Mesenchymal stem cell (in vitro differentiated cells and primary cell): ENCODE measurements around the gene CST11.

Source experiments
- DNase-seq: peaks from one replicate; pipeline ENCODE4 v3.0.0-alpha.2; 2013
- H2AFZ ChIP-seq: one replicate; pipeline ENCODE4 v1.6.1; 2013; ENCODE audit warnings: low read depth, mild to moderate bottlenecking, control low read depth, inconsistent platforms, low read length, moderate library complexity
- H2AK5ac ChIP-seq: 2 replicates; pipeline ENCODE4 v1.6.1; 2013; ENCODE audit warnings: low read length, moderate library complexity, mild to moderate bottlenecking, inconsistent platforms; ENCODE audit not compliant: severe bottlenecking
- H2BK120ac ChIP-seq: one replicate; pipeline ENCODE4 v1.6.1; 2013; ENCODE audit warnings: low read depth, mild to moderate bottlenecking, inconsistent platforms, low read length, moderate library complexity
- H2BK12ac ChIP-seq, 2 experiments: one replicate each; pipeline ENCODE4 v1.6.1; 2013; ENCODE audit warnings: inconsistent platforms in 2 of 2, low read length in 2 of 2, mild to moderate bottlenecking in 2 of 2, moderate library complexity in 2 of 2, control low read depth in 1 of 2
- H2BK15ac ChIP-seq: one replicate; pipeline ENCODE4 v1.6.1; 2013; ENCODE audit warnings: mild to moderate bottlenecking, low read depth, inconsistent platforms; ENCODE audit not compliant: poor library complexity, severe bottlenecking
- H2BK5ac ChIP-seq: 2 replicates; pipeline ENCODE4 v1.6.1; 2013; ENCODE audit warnings: low read depth, mild to moderate bottlenecking, low read length, control low read depth, inconsistent platforms; ENCODE audit not compliant: poor library complexity, severe bottlenecking
- H3K14ac ChIP-seq, 2 experiments: one replicate each; pipeline ENCODE4 v1.6.1; 2013; ENCODE audit warnings: inconsistent platforms in 2 of 2, low read length in 2 of 2, control low read depth in 1 of 2, mild to moderate bottlenecking in 1 of 2, moderate library complexity in 1 of 2
- H3K18ac ChIP-seq, 2 experiments: one replicate each; pipeline ENCODE4 v1.6.1; 2013; ENCODE audit warnings: inconsistent platforms in 2 of 2, low read length in 2 of 2, control low read depth in 1 of 2, low read depth in 1 of 2, mild to moderate bottlenecking in 1 of 2
- H3K23ac ChIP-seq, 2 experiments: one replicate each; pipeline ENCODE4 v1.6.1; 2013; ENCODE audit warnings: inconsistent platforms in 2 of 2, low read length in 2 of 2, mild to moderate bottlenecking in 2 of 2, moderate library complexity in 2 of 2, control low read depth in 1 of 2
- H3K27ac ChIP-seq: 2 replicates; pipeline ENCODE4 v1.5.1; 2013; ENCODE audit warnings: mild to moderate bottlenecking, moderate library complexity, low read length, control low read depth, inconsistent platforms; ENCODE audit not compliant: poor library complexity, severe bottlenecking
- H3K27me3 ChIP-seq, 2 experiments: 2 replicates each; pipeline versions ENCODE4 v1.6.1 to v1.7.0; 2013; ENCODE audit warnings: low read length in 2 of 2, mild to moderate bottlenecking in 2 of 2, moderate library complexity in 2 of 2, control low read depth in 1 of 2, inconsistent platforms in 1 of 2; ENCODE audit not compliant: control insufficient read depth in 1 of 2, insufficient read depth in 1 of 2
- H3K36me3 ChIP-seq, 2 experiments: 2 replicates each; pipeline versions ENCODE4 v1.6.1 to v1.7.0; 2013; ENCODE audit warnings: low read length in 2 of 2, control low read depth in 1 of 2, inconsistent platforms in 1 of 2, low read depth in 1 of 2, mild to moderate bottlenecking in 1 of 2; ENCODE audit not compliant: insufficient read depth in 2 of 2, control insufficient read depth in 1 of 2
- H3K4ac ChIP-seq, 2 experiments: one replicate each; pipeline ENCODE4 v1.6.1; 2013; ENCODE audit warnings: inconsistent platforms in 2 of 2, low read length in 2 of 2, mild to moderate bottlenecking in 2 of 2, moderate library complexity in 2 of 2, control low read depth in 1 of 2, low read depth in 1 of 2
- H3K4me1 ChIP-seq: 2 replicates; pipeline ENCODE4 v1.6.1; 2013; ENCODE audit warnings: low read depth, low read length, control low read depth; ENCODE audit not compliant: control insufficient read depth, insufficient read depth
- H3K4me2 ChIP-seq: 2 replicates; pipeline ENCODE4 v1.6.1; 2013; ENCODE audit warnings: low read length, mild to moderate bottlenecking, inconsistent platforms; ENCODE audit not compliant: poor library complexity, severe bottlenecking
- H3K4me3 ChIP-seq, 2 experiments: 2 replicates each; pipeline versions ENCODE4 v1.5.1 to v1.7.0; 2013; ENCODE audit warnings: low read length in 2 of 2, mild to moderate bottlenecking in 2 of 2, control low read depth in 1 of 2, low read depth in 1 of 2; ENCODE audit not compliant: insufficient read depth in 1 of 2
- H3K79me1 ChIP-seq: replicated peaks from 2 replicates; pipeline ENCODE4 v1.6.1; 2013; ENCODE audit warnings: mild to moderate bottlenecking, control low read depth, low read length, inconsistent platforms; ENCODE audit not compliant: poor library complexity, severe bottlenecking
- H3K9ac ChIP-seq: 2 replicates; pipeline ENCODE4 v1.7.0; 2013; ENCODE audit warnings: mild to moderate bottlenecking, low read length, moderate library complexity
- H3K9me3 ChIP-seq: 2 replicates; pipeline ENCODE4 v1.7.0; 2013; ENCODE audit warnings: mild to moderate bottlenecking, low read length; ENCODE audit not compliant: control insufficient read depth
- H4K8ac ChIP-seq: one replicate; pipeline ENCODE4 v1.6.1; 2013; ENCODE audit warnings: inconsistent platforms, mild to moderate bottlenecking, low read length, moderate library complexity
- H4K91ac ChIP-seq: one replicate; pipeline ENCODE4 v1.6.1; 2013; ENCODE audit warnings: mild to moderate bottlenecking, low read length, inconsistent platforms
- WGBS: methylation state at CpG from one replicate; pipeline ENCODE4 v1.1.7; 2013; ENCODE audit warnings: mixed read lengths; 5-methylcytosine and 5-hydroxymethylcytosine counted together

CST11 gene

GRCh38 chr20:23446505-23446904 is 6.2 kb downstream of the CST11 start:
- Histone ChIP-seq H2BK12ac (no peak overlapping the region), H2BK5ac (no peak overlapping the region), H3K9me3 (no peaks in the 10 kb centered on the region), H2AFZ (no peak overlapping the region), H3K4me3 (no peak overlapping the region), H3K27ac (no peak overlapping the region), H2BK15ac (no peak overlapping the region), H3K79me1 (no peaks in the 10 kb centered on the region), H2BK120ac (no peak overlapping the region), H3K4ac (no peak overlapping the region), H4K91ac (no peak overlapping the region), H4K8ac (no peak overlapping the region), H3K14ac (peak overlapping the region in 1 of 2 experiments; percentile 10), H3K36me3 (no peaks in the 10 kb centered on the region), H3K4me2 (no peak overlapping the region), H3K27me3 (peaks cover 0 to 11% of the 10 kb centered on the region in 2 experiments), H3K9ac (no peak overlapping the region), H2AK5ac (no peak overlapping the region), H3K4me1 (peaks cover 5% of the 10 kb centered on the region), H3K18ac (no peak overlapping the region), H3K23ac (no peak overlapping the region)
- DNase-seq: peak; percentile 62
- 68% methylated on average over 7 of the region's 8 CpGs for WGBS

GRCh38 chr20:23445596-23446217 is 7.0 kb downstream of the CST11 start:
- 72% methylated on average over 7 of the region's 7 CpGs for WGBS

GRCh38 chr20:23444859-23445258 is 7.8 kb downstream of the CST11 start:
- WGBS: 93% methylated on average over 4 of the region's 4 CpGs
- Histone ChIP-seq H3K27ac (no peak overlapping the region), H3K9ac (no peak overlapping the region), H2AK5ac (no peak overlapping the region), H3K4me3 (no peak overlapping the region), H3K18ac (no peak overlapping the region), H3K36me3 (no peaks in the 10 kb centered on the region), H3K79me1 (no peaks in the 10 kb centered on the region), H3K4ac (no peak overlapping the region), H4K8ac (no peak overlapping the region), H2BK120ac (no peak overlapping the region), H3K14ac (no peak overlapping the region), H2BK5ac (no peak overlapping the region), H2BK15ac (no peak overlapping the region), H2AFZ (no peak overlapping the region), H3K27me3 (peaks cover 5 to 7% of the 10 kb centered on the region in 2 experiments), H3K23ac (no peak overlapping the region), H3K4me1 (peaks cover 5% of the 10 kb centered on the region), H2BK12ac (no peak overlapping the region), H4K91ac (no peak overlapping the region), H3K4me2 (no peak overlapping the region), H3K9me3 (no peaks in the 10 kb centered on the region)
- DNase-seq: no peak

More at GRCh38 chr20:23445596-23446217, 7.0 kb downstream of the CST11 start:
- Histone ChIP-seq H3K4me1 (peaks cover 5% of the 10 kb centered on the region), H3K79me1 (no peaks in the 10 kb centered on the region), H2AFZ (no peak overlapping the region), H3K36me3 (no peaks in the 10 kb centered on the region), H3K18ac (no peak overlapping the region), H3K4me3 (no peak overlapping the region), H3K27ac (no peak overlapping the region), H2BK12ac (no peak overlapping the region), H3K14ac (no peak overlapping the region), H2BK5ac (peak overlapping the region; percentile 4), H4K8ac (no peak overlapping the region), H3K4ac (no peak overlapping the region), H2BK15ac (no peak overlapping the region), H3K4me2 (no peak overlapping the region), H4K91ac (no peak overlapping the region), H3K27me3 (peaks cover 0 to 4% of the 10 kb centered on the region in 2 experiments), H3K9me3 (no peaks in the 10 kb centered on the region), H2AK5ac (no peak overlapping the region), H3K9ac (no peak overlapping the region), H2BK120ac (no peak overlapping the region), H3K23ac (no peak overlapping the region)
- DNase-seq: peak; percentile 87

- Histone ChIP-seq H2BK120ac (no peak overlapping the region), H2BK15ac (no peak overlapping the region), H3K27ac (no peak overlapping the region), H3K23ac (no peak overlapping the region), H3K18ac (peak overlapping the region in 1 of 2 experiments; percentile 6), H3K4me3 (no peak overlapping the region), H3K79me1 (no peaks in the 10 kb centered on the region), H2AFZ (no peak overlapping the region), H4K8ac (peak overlapping the region; percentile 19), H3K14ac (no peak overlapping the region), H4K91ac (no peak overlapping the region), H3K4me2 (no peak overlapping the region), H3K9me3 (no peaks in the 10 kb centered on the region), H3K4me1 (peaks cover 4% of the 10 kb centered on the region), H2BK5ac (no peak overlapping the region), H3K4ac (no peak overlapping the region), H3K27me3 (peaks cover 5 to 21% of the 10 kb centered on the region in 2 experiments), H2AK5ac (no peak overlapping the region), H3K9ac (no peak overlapping the region), H2BK12ac (no peak overlapping the region), H3K36me3 (no peaks in the 10 kb centered on the region)
- no peak for DNase-seq
- WGBS: 78% methylated on average over 5 of the region's 5 CpGs
Observed at GRCh38 chr20:23442436-23442835, 10.2 kb downstream of the CST11 start.
